NT2/D1 (cell line): ENCODE data around the gene CREBL2.

Source experiments
- DNase-seq: peaks from one replicate; pipeline ENCODE4 v3.0.0-alpha.2; 2011; ENCODE audit warnings: low read depth, low spot score
- H3K27me3 ChIP-seq: 2 replicates; pipeline ENCODE4 v1.6.0; 2011; ENCODE audit warnings: mild to moderate bottlenecking; ENCODE audit not compliant: insufficient read length, insufficient read depth
- H3K36me3 ChIP-seq: 2 replicates; pipeline ENCODE4 v1.6.1; 2011; ENCODE audit warnings: mild to moderate bottlenecking, low read length, mixed read lengths; ENCODE audit not compliant: insufficient read depth, insufficient read length
- H3K4me1 ChIP-seq: 2 replicates; pipeline ENCODE4 v1.5.1; 2011; ENCODE audit not compliant: insufficient read depth, insufficient read length
- H3K4me3 ChIP-seq: 2 replicates; pipeline ENCODE4 v1.5.1; 2011; ENCODE audit warnings: low read depth; ENCODE audit not compliant: insufficient read length
- H3K9ac ChIP-seq: 2 replicates; pipeline ENCODE4 v1.6.0; 2011; ENCODE audit warnings: low read depth; ENCODE audit not compliant: insufficient read length
- H3K9me3 ChIP-seq: 2 replicates; pipeline ENCODE4 v1.5.1; 2011; ENCODE audit warnings: mild to moderate bottlenecking, low read length; ENCODE audit not compliant: insufficient read depth
- SUZ12 ChIP-seq: IDR thresholded peaks from 2 replicates; pipeline ENCODE4 v1.6.1; 2011; ENCODE audit not compliant: insufficient read length, insufficient read depth; ENCODE audit errors: extremely low read depth
- YY1 ChIP-seq: IDR thresholded peaks from 2 replicates; pipeline ENCODE4 v1.6.1; 2011; ENCODE audit not compliant: insufficient read length, insufficient read depth
- ZNF274 ChIP-seq: IDR thresholded peaks from 2 replicates; pipeline ENCODE4 v1.6.1; 2011; ENCODE audit warnings: mild to moderate bottlenecking, low read depth, low read length

The CREBL2 gene

GRCh38 chr12:12665194-12665593 is 53.5 kb downstream of the CREBL2 start:
- Histone ChIP-seq H3K4me1 (peaks cover 6% of the 10 kb centered on the region), H3K4me3 (no peak overlapping the region), H3K27me3 (no peaks in the 10 kb centered on the region), H3K36me3 (peaks cover 20% of the 10 kb centered on the region), H3K9me3 (no peaks in the 10 kb centered on the region; the same call in 1 of the 2 replicates), H3K9ac (no peak overlapping the region)
- peak; percentile 68 for DNase-seq
- TF ChIP-seq ZNF274 (no peak), YY1 (no peak), SUZ12 (no peak)

GRCh38 chr12:12668005-12668404 is 56.3 kb downstream of the CREBL2 start:
- H3K9me3 ChIP-seq = no peaks in the 10 kb centered on the region; the same call in 1 of the 2 replicates

GRCh38 chr12:12669020-12669419 is 57.3 kb downstream of the CREBL2 start:
- H3K9me3 ChIP-seq = no peaks in the 10 kb centered on the region
- H3K4me3 ChIP-seq = no peak overlapping the region
- DNase-seq = no peak
- no peak overlapping the region for H3K9ac ChIP-seq
- TF ChIP-seq ZNF274 (no peak), YY1 (no peak), SUZ12 (no peak)
- H3K27me3 ChIP-seq = no peaks in the 10 kb centered on the region
- peaks cover 5% of the 10 kb centered on the region for H3K36me3 ChIP-seq
- H3K4me1 ChIP-seq = peaks cover 2% of the 10 kb centered on the region

More at GRCh38 chr12:12668005-12668404, 56.3 kb downstream of the CREBL2 start:
- Histone ChIP-seq H3K4me1 (peaks cover 2% of the 10 kb centered on the region), H3K27me3 (no peaks in the 10 kb centered on the region), H3K4me3 (no peak overlapping the region), H3K36me3 (peaks cover 5% of the 10 kb centered on the region), H3K9ac (no peak overlapping the region)
- no peak for DNase-seq
- TF ChIP-seq SUZ12 (no peak), YY1 (no peak), ZNF274 (no peak)

- Histone ChIP-seq H3K9ac (no peak overlapping the region), H3K9me3 (no peaks in the 10 kb centered on the region), H3K4me3 (no peak overlapping the region), H3K36me3 (peaks cover 15% of the 10 kb centered on the region), H3K27me3 (peaks cover 5% of the 10 kb centered on the region), H3K4me1 (peaks cover 2% of the 10 kb centered on the region)
- no peak for DNase-seq
- TF ChIP-seq SUZ12 = no peak
- TF ChIP-seq ZNF274 = no peak
- TF ChIP-seq YY1 = no peak
Observed at GRCh38 chr12:12671850-12672660, 60.4 kb downstream of the CREBL2 start.

GRCh38 chr12:12673296-12673695 is 61.6 kb downstream of the CREBL2 start:
- Histone ChIP-seq H3K36me3 (peaks cover 15% of the 10 kb centered on the region), H3K4me3 (no peak overlapping the region), H3K27me3 (peaks cover 5% of the 10 kb centered on the region)

GRCh38 chr12:12676605-12677004 is 64.9 kb downstream of the CREBL2 start:
- Histone ChIP-seq H3K9ac (no peak overlapping the region), H3K4me1 (peaks cover 7% of the 10 kb centered on the region), H3K4me3 (no peak overlapping the region), H3K36me3 (peaks cover 14% of the 10 kb centered on the region), H3K9me3 (no peaks in the 10 kb centered on the region), H3K27me3 (peaks cover 5% of the 10 kb centered on the region)
- TF ChIP-seq SUZ12 (no peak), YY1 (no peak), ZNF274 (no peak)
- peak; percentile 90 for DNase-seq

More at GRCh38 chr12:12673296-12673695, 61.6 kb downstream of the CREBL2 start:
- Histone ChIP-seq H3K9me3 (no peaks in the 10 kb centered on the region), H3K9ac (no peak overlapping the region), H3K4me1 (peaks cover 2% of the 10 kb centered on the region)
- no peak for DNase-seq
- TF ChIP-seq YY1 = no peak
- no peak for TF ChIP-seq SUZ12
- TF ChIP-seq ZNF274 = no peak

- Histone ChIP-seq H3K27me3 (no peaks in the 10 kb centered on the region), H3K4me3 (no peak overlapping the region), H3K9me3 (no peaks in the 10 kb centered on the region), H3K36me3 (peaks cover 4% of the 10 kb centered on the region), H3K4me1 (peaks cover 5% of the 10 kb centered on the region), H3K9ac (no peak overlapping the region)
- TF ChIP-seq SUZ12 (no peak), YY1 (no peak), ZNF274 (no peak)
- no peak for DNase-seq
Observed at GRCh38 chr12:12681061-12681765, 69.5 kb downstream of the CREBL2 start.
